Skeletal muscle satellite cell (primary cell): ENCODE data around the gene CCDC172. TPM values are rescaled to one million over a fixed set of nuclear protein-coding genes. Genes with fewer than 3 reads are reported as not detected.

Source experiments
- small RNA-seq: library from RNA; depleted of rRNA; stranded (forward); fragments of <200 nt; gene quantifications from one replicate; pipeline ENCODE3, GENCODE V24; 2012

The CCDC172 gene

Small RNA genes within 50 kb of the gene (small RNA-seq; reads per million reads assigned to genes)
- gene SNRPGP6: not detected
